DMS 273 (cell line): Measurements from ENCODE around the gene FAM83C.
A peak's percentile ranks its signal among the peaks of the same experiment; 100 is the strongest.
"Not testable (repeated sequence)": the region's sequence is repeated elsewhere in the genome, so short reads cannot be mapped to it uniquely, and the experiment has no call there.

ENCODE experiments used
- DNase-seq: peaks from one replicate; lab custom pipeline; 2025; ENCODE audit not compliant: unreplicated experiment; lab: John Stamatoyannopoulos, UW

The FAM83C gene

DNA sequence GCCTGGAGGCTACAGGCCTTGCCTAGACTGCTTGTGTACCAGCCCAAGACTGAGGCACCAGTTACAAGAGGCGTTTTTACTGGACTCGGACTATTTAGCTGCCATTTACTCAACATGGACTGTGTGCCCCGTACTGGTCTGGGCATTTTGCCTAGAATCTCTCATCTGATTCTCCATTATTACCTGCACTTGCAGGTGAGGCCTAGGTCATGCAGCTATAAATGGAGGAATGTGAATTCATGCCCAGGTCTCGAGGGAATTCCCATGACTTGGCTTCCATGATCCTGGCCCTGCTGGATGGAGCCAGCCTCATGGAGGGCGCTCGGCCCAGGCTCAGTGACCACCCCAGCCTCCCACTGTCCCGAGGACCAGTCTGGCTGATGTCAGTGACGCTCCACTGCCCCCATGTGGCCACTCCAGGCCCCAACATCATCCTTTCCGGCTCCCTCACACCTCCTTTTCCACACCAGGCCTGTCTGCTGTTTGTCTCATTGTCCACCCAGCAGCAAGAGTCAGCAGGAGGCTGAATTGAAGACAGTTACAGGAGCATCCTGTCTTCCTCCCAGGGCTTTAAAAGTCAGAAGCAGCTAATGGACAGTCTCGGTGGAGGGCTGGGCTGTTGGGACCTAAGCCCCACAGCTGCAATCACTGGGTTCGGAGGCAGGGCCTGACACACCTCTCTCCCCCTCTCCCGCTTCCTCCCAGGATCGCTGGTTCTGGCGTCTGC lies 23.0 kb downstream of the FAM83C start:
- DNase-seq: peak; percentile 81

DNA sequence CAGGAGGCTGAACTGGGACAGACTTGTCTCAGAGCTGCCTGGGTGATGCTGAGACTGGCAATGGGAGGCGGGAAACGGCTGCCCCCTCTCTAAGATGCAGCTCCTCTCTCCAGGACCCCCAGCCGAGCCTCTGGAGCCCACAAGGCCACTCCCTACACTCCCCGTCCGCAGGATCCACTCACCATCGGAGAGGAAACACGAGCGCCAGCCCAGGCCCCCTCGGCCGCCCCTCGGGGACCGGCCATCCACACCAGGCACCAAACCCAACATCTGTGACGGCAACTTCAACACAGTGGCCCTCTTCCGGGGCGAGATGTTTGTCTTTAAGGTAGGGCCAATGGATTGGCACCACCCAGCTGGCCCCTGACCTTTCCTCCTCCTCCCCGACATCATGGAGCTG lies 25.1 kb downstream of the FAM83C start:
- DNase-seq: no peak

DNA sequence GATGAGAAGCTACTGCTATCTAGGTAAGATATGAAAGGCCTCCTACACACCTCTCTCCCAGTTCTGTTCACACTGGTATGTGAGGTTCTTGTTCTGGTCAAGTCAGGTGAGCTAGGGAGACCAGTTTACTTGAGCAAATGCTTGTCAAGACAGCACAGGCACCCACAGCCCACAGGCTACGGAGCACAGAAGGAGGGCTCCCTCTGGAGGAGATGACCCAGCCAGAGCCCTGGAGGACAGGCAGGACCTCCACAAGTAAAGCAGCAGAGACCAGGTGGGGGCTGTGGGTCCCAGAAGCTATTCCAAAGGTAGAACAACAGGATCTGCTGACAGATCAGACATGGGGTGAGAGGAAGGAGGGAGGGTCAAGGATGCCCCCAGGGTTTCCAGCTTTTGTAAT lies 27.5 kb downstream of the FAM83C start:
- peak; percentile 46 for DNase-seq

DNA sequence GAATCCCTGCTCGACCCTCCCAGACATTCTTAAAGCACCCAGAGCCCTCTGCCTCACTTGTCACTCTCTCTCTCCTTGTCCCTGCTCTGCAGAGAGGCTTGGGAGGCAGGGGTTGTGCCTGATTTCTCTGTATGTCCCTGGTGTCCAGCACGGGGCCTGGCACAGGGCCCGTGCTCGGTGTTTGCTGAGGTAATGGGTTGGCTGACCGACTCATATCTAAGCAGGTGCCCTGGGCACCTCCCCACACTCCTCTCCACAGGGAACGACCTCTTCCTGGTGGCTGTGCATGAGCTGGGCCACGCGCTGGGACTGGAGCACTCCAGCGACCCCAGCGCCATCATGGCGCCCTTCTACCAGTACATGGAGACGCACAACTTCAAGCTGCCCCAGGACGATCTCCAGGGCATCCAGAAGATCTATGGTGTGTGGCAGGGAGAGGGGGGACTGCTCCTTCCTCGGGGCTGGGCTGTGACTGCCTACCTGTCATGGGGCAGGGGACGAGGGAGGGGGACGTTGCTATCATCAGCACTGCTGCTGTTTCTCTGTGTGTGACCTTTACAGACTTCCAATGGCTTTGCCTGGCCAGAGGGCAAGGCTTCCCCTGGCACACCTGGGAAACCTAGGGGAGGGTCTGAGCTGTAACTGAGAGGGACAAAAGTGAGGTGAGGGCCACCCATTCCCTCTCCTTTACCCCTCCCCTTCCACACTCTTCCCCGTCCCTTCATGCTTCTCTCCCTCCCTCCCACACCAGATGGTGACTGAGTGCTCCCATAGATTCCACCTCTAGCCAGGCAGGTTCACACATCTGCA lies 28.5 kb downstream of the FAM83C start:
- peak; percentile 19 for DNase-seq

DNA sequence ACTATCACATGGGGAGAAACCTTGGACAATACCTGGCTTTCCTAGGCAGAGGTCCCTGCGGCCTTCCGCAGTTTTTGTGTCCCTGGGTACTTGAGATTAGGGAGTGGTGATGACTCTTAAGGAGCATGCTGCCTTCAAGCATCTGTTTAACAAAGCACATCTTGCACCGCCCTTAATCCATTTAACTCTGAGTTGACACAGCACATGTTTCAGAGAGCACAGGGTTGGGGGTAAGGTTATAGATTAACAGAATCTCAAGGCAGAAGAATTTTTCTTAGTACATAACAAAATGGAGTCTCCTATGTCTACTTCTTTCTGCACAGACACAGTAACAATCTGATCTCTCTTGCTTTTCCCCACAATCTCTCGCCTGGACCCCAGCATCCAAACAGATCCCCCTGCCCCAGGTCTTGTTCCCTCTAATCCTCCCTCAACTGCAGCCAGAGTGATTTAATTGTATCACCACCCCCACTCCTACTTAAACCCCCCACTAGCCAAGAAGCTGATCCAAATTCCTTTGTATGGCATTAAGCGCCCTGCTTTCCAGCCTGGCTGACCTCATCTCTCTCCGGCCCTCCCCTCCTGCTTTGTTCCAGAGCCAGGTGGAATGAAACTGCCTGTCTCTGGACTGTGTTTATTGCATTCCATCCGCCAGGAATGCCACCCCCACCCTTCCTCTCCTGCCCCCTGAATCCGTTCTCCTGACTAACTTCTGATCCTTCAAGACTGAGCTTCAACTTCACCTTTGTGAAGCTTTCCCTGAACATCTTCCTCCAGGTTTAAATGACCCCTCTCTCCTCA lies 29.3 kb downstream of the FAM83C start:
- DNase-seq: not testable (repeated sequence)

DNA sequence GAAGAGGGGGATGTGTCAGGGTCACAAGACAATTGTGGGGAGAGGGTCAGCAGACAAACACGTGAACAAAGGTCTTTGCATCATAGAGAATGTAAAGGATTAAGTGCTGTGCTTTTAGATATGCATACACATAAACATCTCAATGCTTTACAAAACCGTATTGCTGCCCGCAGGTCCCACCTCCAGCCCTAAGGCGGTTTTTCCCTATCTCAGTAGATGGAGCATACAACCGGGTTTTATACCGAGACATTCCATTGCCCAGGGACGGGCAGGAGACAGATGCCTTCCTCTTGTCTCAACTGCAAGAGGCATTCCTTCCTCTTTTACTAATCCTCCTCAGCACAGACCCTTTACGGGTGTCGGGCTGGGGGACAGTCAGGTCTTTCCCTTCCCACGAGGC lies 29.9 kb downstream of the FAM83C start:
- not testable (repeated sequence) for DNase-seq

DNA sequence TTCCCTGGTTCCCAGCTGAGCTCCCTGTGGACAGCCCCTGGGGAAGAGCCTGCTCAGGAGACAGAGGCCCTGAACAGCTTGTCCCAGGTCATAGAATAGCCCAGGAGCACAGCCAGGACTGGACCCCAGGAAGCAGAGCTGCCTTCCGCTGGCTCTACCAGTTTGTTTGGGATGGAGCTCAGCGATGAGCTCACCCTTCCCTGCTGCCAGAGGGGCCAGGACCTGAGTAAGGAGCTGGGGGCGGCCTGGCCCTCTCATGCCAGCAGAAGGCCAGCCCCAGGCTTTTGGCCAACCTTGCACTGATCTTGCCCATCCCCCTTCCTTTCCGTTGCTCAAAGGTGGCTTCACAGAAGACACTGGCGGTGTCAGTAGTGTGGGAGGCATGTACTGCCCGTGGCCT lies 31.8 kb downstream of the FAM83C start:
- DNase-seq: no peak

DNA sequence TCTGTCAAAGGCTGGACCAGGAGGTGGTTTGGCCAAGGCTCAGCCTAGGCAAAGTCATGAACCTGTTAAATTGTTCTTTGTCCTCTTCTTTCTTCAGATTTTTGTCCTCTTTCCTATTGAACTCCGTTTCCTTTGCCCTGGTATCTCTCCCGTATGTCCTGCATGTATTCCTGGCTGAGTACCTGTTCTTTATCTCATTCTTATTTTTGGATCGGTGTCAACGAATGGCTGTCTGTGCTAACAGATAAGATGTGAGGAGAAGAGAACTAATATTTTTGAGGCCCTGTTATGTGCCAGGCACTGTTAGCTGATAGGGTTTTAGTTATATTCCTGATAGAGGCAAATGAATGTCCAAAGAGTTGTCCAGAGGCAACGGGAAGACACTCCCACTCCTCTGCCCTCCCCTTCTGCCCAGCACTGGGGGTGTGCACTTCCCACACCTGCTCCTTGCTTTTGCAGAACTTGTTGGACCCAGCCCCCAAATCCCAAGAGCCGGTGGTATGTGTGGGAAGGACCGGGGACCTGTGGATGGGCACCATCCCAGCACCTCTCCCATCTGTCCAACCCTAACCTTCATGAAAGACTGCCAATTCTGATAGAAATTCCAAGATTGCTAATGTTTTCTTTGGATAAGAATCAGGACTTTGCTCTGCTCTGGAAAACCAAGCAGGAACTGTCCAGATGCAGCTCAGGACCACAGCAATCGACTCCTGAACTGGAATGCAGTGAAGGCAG lies 34.9 kb downstream of the FAM83C start:
- DNase-seq: peak; percentile 56

DNA sequence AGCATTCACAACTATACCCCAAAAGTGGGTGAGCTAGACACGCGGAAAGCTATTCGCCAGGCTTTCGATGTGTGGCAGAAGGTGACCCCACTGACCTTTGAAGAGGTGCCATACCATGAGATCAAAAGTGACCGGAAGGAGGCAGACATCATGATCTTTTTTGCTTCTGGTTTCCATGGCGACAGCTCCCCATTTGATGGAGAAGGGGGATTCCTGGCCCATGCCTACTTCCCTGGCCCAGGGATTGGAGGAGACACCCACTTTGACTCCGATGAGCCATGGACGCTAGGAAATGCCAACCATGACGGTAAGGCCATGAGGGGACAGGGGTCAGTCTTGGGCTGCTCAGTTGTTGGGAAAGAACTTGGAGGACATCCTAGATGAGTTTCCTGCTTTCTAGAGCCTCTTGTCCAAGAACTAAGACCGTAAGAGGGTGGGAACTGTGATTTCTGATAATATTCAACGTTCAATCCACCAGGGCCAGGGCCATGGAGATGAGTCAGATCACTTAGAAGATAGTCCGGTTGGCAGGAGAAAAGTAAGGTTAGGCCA lies 37.7 kb downstream of the FAM83C start:
- no peak for DNase-seq

DNA sequence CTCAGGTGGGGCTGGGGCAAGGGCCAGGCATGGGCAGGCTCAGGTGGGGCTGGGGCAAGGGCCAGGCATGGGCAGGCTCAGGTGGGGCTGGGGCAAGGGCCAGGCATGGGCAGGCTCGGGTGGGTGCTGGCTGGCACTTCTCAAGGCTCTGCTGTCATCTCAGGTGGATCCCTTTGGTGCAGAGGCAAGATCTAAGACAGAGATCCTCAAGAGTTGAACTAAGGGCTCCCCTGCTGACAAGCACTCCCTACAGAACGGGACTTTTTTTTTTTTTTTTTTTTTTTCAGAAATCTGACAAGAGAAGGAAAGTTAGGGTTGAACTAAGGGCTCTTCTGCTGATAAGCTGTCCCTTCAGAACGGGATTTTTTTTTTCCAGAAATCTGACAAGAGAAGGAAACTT lies 39.2 kb downstream of the FAM83C start:
- DNase-seq: no peak

DNA sequence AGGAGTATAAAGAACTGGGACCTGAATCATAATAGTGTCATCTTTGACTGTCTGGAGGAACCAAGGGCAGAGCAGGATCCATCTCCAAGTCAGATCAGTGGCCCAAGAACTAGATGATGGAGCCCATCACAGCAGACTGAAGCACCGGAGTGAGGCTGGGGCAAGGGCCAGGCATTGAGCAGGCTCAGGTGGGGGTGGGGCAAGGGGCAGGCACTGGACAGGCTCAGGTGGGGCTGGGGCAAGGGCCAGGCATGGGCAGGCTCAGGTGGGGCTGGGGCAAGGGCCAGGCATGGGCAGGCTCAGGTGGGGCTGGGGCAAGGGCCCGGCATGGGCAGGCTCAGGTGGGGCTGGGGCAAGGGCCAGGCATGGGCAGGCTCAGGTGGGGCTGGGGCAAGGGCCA lies 39.6 kb downstream of the FAM83C start:
- not testable (repeated sequence) for DNase-seq

DNA sequence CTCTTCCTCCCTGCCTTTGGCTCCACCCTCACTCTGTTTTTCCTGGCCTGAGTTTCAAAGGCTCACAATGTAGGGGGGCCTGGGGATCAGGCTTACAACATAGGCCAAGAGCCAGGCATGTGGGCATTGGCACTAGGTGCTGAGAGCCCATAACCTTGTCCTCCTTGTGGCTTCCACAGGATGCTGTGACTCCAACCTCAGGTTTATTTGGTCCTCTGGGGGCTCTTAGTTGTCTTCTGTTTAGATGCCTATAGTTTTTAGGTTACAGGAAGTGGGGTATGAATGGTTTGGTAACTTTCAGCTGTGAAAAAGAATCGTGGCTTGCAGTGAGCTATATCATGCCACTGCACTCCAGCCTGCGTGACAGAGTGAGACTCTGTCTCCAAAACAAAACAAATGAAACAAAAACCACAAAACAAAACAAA lies 40.2 kb downstream of the FAM83C start:
- no peak for DNase-seq

DNA sequence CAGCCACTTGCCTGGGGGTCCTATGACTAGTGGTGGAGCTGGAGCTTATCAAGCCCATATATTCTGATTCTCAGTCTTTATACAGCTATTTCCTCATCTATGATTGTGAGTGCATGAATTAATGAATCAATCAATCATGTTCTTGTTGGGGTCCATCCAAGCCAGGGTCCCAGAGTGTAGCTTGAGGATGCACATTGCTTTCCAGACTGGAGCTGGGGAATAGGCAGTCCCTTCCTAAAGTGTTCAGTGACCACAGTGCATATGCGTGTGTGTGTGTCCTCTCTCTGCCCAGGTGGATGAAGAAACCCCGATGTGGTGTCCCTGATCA lies 40.6 kb downstream of the FAM83C start:
- no peak for DNase-seq

DNA sequence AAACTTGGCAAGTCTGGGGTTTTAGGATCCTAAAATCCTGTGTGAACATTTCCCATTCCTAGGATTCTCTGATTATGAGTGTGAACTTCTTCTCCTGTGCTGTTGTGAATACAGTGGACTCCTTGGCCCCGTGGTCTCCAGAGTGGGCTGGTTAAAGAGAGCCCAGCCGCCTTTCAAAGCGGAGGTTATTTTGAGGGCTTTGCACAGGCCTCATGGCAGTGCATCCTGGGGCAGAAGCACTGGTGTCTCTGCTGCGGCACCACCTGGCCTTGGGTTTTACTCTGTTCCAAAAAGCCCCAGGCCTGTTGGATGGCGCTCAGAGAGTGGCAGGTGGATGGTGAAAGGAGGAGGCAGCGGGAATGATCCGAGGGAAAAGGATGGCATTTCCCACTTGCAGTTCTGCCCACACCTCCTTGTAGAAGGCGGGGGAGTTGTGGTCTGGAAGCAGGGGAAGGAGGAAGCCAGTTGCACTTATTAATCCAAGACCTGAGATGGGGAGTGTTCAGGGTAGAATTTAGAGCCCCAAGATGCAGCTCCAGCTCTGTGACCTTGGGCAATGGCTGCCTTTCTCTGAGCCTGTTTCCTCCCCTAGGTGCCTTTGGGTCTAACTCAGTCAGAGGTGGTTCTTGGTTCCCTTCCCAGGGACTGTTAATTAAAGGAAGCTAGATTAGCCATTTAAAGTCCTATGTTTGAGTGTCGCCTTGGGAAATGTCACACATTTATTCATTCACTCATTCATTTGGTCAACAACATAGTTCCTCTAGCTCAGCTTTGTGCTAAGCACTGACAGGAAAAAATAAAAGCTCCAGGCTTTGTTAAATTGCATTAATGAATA lies 43.4 kb downstream of the FAM83C start:
- DNase-seq: peak; percentile 56

DNA sequence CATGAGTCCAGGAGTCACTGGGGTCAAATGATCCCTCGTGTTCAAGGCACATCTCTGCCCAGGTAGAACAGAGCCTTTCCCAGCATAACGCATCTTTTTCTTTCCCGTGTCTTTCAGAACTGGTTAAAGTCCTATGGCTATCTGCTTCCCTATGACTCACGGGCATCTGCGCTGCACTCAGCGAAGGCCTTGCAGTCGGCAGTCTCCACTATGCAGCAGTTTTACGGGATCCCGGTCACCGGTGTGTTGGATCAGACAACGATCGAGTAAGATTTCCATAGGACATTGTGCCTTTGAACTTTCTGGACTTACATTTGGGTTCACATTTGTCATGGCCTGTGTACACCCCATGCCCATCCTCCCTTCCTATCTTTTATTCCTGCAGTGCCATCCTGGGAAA lies 45.5 kb downstream of the FAM83C start:
- DNase-seq: no peak

DNA sequence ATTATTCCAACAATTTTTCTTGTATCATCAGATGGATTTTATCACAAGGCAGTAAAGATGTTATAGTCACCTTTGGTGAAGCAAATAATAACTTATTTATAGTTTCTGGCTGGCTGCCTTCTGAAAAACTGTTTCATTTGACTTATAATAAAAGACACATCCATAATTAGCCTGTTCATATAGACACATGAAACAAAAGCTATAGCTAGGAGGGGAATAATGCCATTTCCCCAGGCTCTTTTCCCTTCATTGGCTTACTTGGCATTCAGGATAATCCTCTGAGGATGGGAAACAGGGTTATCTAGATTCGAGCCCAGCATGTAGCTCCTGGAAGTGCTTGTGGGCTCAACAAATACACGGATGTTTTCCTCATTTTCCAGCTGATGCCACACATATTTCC lies 48.2 kb downstream of the FAM83C start:
- DNase-seq: no peak

DNA sequence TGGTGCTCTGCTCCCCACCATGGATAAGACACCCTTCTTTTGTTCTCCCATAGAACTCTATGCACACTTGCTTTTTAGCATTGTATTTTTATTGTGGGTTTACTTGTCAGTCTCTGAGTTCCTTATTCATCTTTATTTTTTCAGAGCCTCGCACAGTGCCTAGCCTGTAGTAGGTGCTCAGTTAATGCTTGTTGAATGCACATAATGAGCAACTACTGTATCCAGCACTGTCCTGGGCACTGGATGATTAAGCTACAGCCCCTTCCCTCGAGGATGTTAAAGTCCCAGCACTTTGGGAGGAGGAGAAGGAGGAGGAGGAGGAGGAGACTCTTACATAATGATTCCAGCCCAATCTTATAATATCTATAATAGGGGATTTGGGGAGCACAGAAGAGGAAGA lies 48.9 kb downstream of the FAM83C start:
- DNase-seq: no peak

DNA sequence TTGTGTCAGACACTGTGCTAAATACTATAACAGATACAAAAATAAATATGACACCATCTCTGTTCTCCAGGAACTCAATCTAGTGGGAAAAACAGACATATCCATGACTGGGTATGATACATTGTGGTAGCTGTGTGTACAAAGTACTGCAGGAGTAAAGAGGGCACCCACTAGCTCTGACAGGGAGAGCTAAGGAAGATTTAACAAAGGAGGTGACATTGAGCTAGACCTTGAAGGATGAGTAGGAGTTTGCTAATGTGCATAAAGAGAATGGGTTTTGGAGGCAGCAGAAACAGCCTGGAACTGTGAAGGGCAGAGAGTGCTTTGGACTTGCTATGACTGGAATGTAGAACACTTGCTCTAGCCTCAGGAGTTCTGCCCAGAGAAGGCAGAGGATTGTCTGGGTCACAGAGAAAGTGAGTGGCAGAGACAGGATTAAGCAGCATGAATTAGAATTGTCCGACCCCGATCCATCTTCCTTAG lies 51.4 kb downstream of the FAM83C start:
- no peak for DNase-seq

DNA sequence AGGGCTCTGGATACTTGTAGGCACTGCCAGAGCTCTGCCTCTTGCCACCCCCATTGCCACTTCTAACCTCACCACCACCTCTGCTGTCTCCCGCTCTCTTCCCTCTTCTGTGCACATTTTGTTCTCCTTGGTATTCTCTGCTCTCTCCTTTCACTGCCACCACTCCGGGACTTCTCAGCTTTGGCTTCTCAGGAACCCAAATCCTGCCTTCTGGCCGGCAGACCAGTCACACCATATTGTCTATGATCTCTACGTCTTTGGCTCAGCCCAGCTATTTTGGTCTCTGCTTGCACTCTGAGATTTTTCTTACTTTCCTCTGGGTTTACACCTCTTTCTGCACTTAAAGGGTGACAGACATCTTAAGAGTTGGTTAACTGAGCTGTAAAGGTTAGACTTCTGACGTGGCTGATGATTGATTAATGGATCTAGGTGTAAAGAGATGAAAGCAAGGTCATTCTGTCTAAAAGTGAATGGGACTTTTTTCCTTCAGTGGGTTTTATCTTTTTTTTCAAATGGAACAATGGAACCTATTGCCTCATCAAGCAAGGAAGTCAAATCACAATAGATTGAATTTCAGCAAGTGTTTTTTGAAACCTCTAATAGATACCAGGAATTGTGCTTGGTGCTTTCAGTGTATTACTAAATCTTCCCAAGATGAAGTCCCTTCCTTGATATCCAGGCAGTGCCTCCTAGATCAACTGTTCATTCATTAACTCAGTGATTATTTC lies 52.0 kb downstream of the FAM83C start:
- DNase-seq: no peak
